DOHH2 (cell line): Measurements from ENCODE around the gene OTOP3.

Source experiments
- CTCF ChIP-seq: fragments of 200-600 bp; sonication (generic); IDR thresholded peaks from one replicate; pipeline ENCODE4 v1.5.1; 2014; ENCODE audit warnings: antibody characterized with exemption, mild to moderate bottlenecking, low read depth, low read length; ENCODE audit not compliant: poor library complexity, severe bottlenecking
- EZH2phosphoT487 ChIP-seq: fragments of 200-600 bp; sonication (generic); IDR thresholded peaks from 2 replicates; pipeline ENCODE4 v1.6.1; 2017; ENCODE audit warnings: borderline replicate concordance, mild to moderate bottlenecking, antibody characterized with exemption, low read length, moderate library complexity, mixed read lengths

GRCh38 chr17:74972107-74972972 lies 36.6 kb downstream of the OTOP3 start, which contains the start of gene HID1:
- TF ChIP-seq CTCF (no peak), EZH2phosphoT487 (no peak)
